ENCODE measurements around the gene DHRSX.
"Not testable (repeated sequence)": the region's sequence is repeated elsewhere in the genome, so short reads cannot be mapped to it uniquely, and the experiment has no call there.

Gene DHRSX

GRCh38 chrX:2351321-2351720, 149.5 kb downstream of the DHRSX start:
- no peak for DNase-seq (ENCODE audit: low read depth in 3 of 3)

GRCh38 chrX:2350703-2351102, 150.1 kb downstream of the DHRSX start:
- not testable (repeated sequence) for DNase-seq (ENCODE audit: low read depth in 3 of 3)

- DNase-seq (ENCODE audit: low read depth in 3 of 3), result not testable (repeated sequence)
These were observed 150.7 kb downstream of the DHRSX start for GRCh38 chrX:2350036-2350435.

- DNase-seq (ENCODE audit: low read depth in 3 of 3), result no peak
These were observed 152.6 kb downstream of the DHRSX start for GRCh38 chrX:2348211-2348610.

- DNase-seq (ENCODE audit: low read depth in 3 of 3), result no peak
These were observed 154.6 kb downstream of the DHRSX start for GRCh38 chrX:2346158-2346557.

GRCh38 chrX:2345562-2345961, 155.2 kb downstream of the DHRSX start:
- no peak for DNase-seq (ENCODE audit: low read depth in 3 of 3)

- DNase-seq (ENCODE audit: low read depth in 3 of 3), result no peak
These were observed 157.4 kb downstream of the DHRSX start for GRCh38 chrX:2343413-2343812.

- no peak for DNase-seq (ENCODE audit: low read depth in 3 of 3)
These were observed 157.9 kb downstream of the DHRSX start for GRCh38 chrX:2342874-2343273.

- DNase-seq (ENCODE audit: low read depth in 3 of 3), result no peak
These were observed 158.5 kb downstream of the DHRSX start for GRCh38 chrX:2342281-2342688.

- DNase-seq (ENCODE audit: low read depth in 3 of 3), result no peak
These were observed 159.8 kb downstream of the DHRSX start for GRCh38 chrX:2340991-2341390.

- DNase-seq (ENCODE audit: low read depth in 3 of 3), result no peak
These were observed 164.6 kb downstream of the DHRSX start for GRCh38 chrX:2336181-2336580.

- DNase-seq (ENCODE audit: low read depth in 3 of 3), result no peak
These were observed 166.5 kb downstream of the DHRSX start for GRCh38 chrX:2334237-2334636.

GRCh38 chrX:2332252-2332651, 168.5 kb downstream of the DHRSX start:
- no peak for DNase-seq (ENCODE audit: low read depth in 3 of 3)

GRCh38 chrX:2330910-2331309, 169.9 kb downstream of the DHRSX start:
- DNase-seq (ENCODE audit: low read depth in 3 of 3), result no peak

GRCh38 chrX:2330487-2330886, 170.3 kb downstream of the DHRSX start:
- no peak for DNase-seq (ENCODE audit: low read depth in 3 of 3)

GRCh38 chrX:2327423-2327822, 173.4 kb downstream of the DHRSX start:
- DNase-seq (ENCODE audit: low read depth in 3 of 3), result no peak

- no peak for DNase-seq (ENCODE audit: low read depth in 3 of 3)
These were observed 175.5 kb downstream of the DHRSX start for GRCh38 chrX:2325076-2325784.

GRCh38 chrX:2324151-2324550, 176.6 kb downstream of the DHRSX start:
- no peak for DNase-seq (ENCODE audit: low read depth in 3 of 3)

- no peak for DNase-seq (ENCODE audit: low read depth in 3 of 3)
These were observed 179.4 kb downstream of the DHRSX start for GRCh38 chrX:2321411-2321810.

GRCh38 chrX:2320580-2321327, 180.0 kb downstream of the DHRSX start:
- no peak for DNase-seq (ENCODE audit: low read depth in 3 of 3)

- no peak for DNase-seq (ENCODE audit: low read depth in 3 of 3)
These were observed 180.7 kb downstream of the DHRSX start for GRCh38 chrX:2320089-2320488.

- no peak for DNase-seq (ENCODE audit: low read depth in 3 of 3)
These were observed 182.4 kb downstream of the DHRSX start for GRCh38 chrX:2318371-2318770.

- no peak for DNase-seq (ENCODE audit: low read depth in 3 of 3)
These were observed 183.2 kb downstream of the DHRSX start for GRCh38 chrX:2317527-2318055.
